Stomach (tissue), 9 donors: Measurements from ENCODE around the gene U2AF1L4. TPM values are rescaled to one million over a fixed set of nuclear protein-coding genes. Genes with fewer than 3 reads are reported as not detected.

ENCODE experiments used
- DNase-seq, 2 donors: peaks; one replicate each; pipeline versions ENCODE4 v3.0.0 to v3.0.0-alpha.2; 2013 to 2019
- H3K27ac ChIP-seq, 5 donors: fragments of 200-600 bp in 4 of 5; sonication (generic) in 4 of 5; one replicate each; pipeline ENCODE4 v1.5.1; 2013 to 2019; ENCODE audit warnings: mild to moderate bottlenecking in 1 of 5, moderate library complexity in 1 of 5
- H3K27me3 ChIP-seq, 3 donors: fragments of 200-600 bp; sonication (generic); one replicate each; pipeline ENCODE4 v1.5.1; 2017 to 2019; ENCODE audit warnings: mixed run types in 1 of 3
- H3K36me3 ChIP-seq, 4 donors: fragments of 200-600 bp; sonication (generic); 1 replicate in 3 of 4; 2 replicates in 1 of 4; pipeline ENCODE4 v1.5.1; 2016 to 2019
- H3K4me1 ChIP-seq, 4 donors: fragments of 200-600 bp; sonication (generic); one replicate each; pipeline ENCODE4 v1.5.1; 2016 to 2019
- H3K4me3 ChIP-seq, 4 donors: fragments of 200-600 bp; sonication (generic) in 3 of 4; one replicate each; pipeline ENCODE4 v1.5.1; 2016 to 2019; ENCODE audit warnings: mild to moderate bottlenecking in 1 of 4
- H3K9me3 ChIP-seq, 4 donors: fragments of 200-600 bp; sonication (generic); one replicate each; pipeline ENCODE4 v1.5.1; 2016 to 2019
- CTCF ChIP-seq, 7 experiments: fragments of 450-650 bp in 4 of 7; fragments of 200-600 bp in 3 of 7; sonication (generic) in 3 of 7; IDR thresholded peaks; one replicate each; pipeline ENCODE4 v1.5.1; 2016 to 2019; ENCODE audit warnings: antibody characterized with exemption in 7 of 7, control low read depth in 2 of 7, mild to moderate bottlenecking in 1 of 7
- EP300 ChIP-seq: sonication (generic); formaldehyde crosslinking; IDR thresholded peaks from one replicate; pipeline ENCODE4 v1.6.1; 2017; ENCODE audit warnings: antibody characterized with exemption
- POLR2A ChIP-seq, 4 donors: fragments of 450-650 bp; IDR thresholded peaks; one replicate each; pipeline ENCODE4 v1.6.1; 2016; ENCODE audit warnings: antibody characterized with exemption in 4 of 4, control low read depth in 2 of 4, mild to moderate bottlenecking in 1 of 4, moderate library complexity in 1 of 4
- POLR2AphosphoS5 ChIP-seq, 3 donors: sonication (generic); formaldehyde crosslinking; IDR thresholded peaks; one replicate each; pipeline ENCODE4 v1.6.1; 2016; ENCODE audit warnings: antibody characterized with exemption in 3 of 3
- WGBS, 5 donors: extraction: QIAGEN DNeasy Blood & Tissue Kit in 3 of 5; methylation state at CpG; one replicate each; pipeline versions ENCODE4 v1.1.5 to v1.1.7; 2013 to 2018; 5-methylcytosine and 5-hydroxymethylcytosine counted together
- intact Hi-C: fragments of 100-400 bp; cut with DNase I; formaldehyde crosslinking; loops from one replicate; pipeline ENCODE4 v1.15.1; 2023; ENCODE audit warnings: low total_unique reads
- polyA plus RNA-seq, 3 donors: library from polyadenylated mRNA; stranded (reverse); fragments of 200-250 nt; gene quantifications; one replicate each; pipeline ENCODE4 v1.2.3, GENCODE V29; 2013
- total RNA-seq, 5 donors: library from RNA; depleted of rRNA; stranded (reverse); fragments of >200 nt; gene quantifications; one replicate each; pipeline versions ENCODE4 v1.1.0 to v1.2.3, GENCODE V29; 2014 to 2016
- donor health status: healthy with polysubstance abuse.
- donor health status: Bipolar disorder and iron deficiency.
- donor health status: healthy.

U2AF1L4 gene
- total and polyA plus RNA-seq, 8 donors, result 11.4 to 98.0 (median 48.9) TPM

GRCh38 chr19:35713506-35713850 is 31.7 kb downstream of the U2AF1L4 start:
- 66 to 74% (median 72%) methylated on average over 2 of the region's 2 CpGs for WGBS, 5 donors
- peak overlapping the region in 1 of 4 donors; percentile 2 for H3K4me3 ChIP-seq
- TF ChIP-seq POLR2A (IDR thresholded peaks at IDR 0.05), result no peak
- no peak for TF ChIP-seq POLR2AphosphoS5 (IDR thresholded peaks at IDR 0.05)
- no peak for TF ChIP-seq CTCF (IDR thresholded peaks at IDR 0.05)
- TF ChIP-seq EP300, result no peak
- H3K27ac ChIP-seq, result peak overlapping the region in 1 of 5 donors; percentile 95
- intact Hi-C loops, result loop anchor here (10.0 kb wide), 1 partner anchor 169 kb away; the partner anchor contains the start of gene TMEM147
- no peaks in the 10 kb centered on the region for H3K36me3 ChIP-seq
- no peaks in the 10 kb centered on the region for H3K27me3 ChIP-seq
- no peaks in the 10 kb centered on the region for H3K9me3 ChIP-seq
- DNase-seq, result no peak
- peaks cover 13 to 25% (median 16%) of the 10 kb centered on the region in 4 donors for H3K4me1 ChIP-seq

- Histone ChIP-seq H3K4me3 (no peak overlapping the region), H3K36me3 (no peaks in the 10 kb centered on the region), H3K27me3 (no peaks in the 10 kb centered on the region), H3K27ac (no peak overlapping the region), H3K4me1 (peaks cover 13 to 24% (median 15%) of the 10 kb centered on the region in 4 donors), H3K9me3 (no peaks in the 10 kb centered on the region)
- intact Hi-C loops, result loop anchor here (10.0 kb wide), 1 partner anchor 168 kb away; the partner anchor contains the start of gene TMEM147
- peak in 1 of 2 donors; percentile 3 for DNase-seq
- TF ChIP-seq EP300, result no peak
- no peak for TF ChIP-seq CTCF (IDR thresholded peaks at IDR 0.05)
- no peak for TF ChIP-seq POLR2AphosphoS5 (IDR thresholded peaks at IDR 0.05)
- TF ChIP-seq POLR2A (IDR thresholded peaks at IDR 0.05), result no peak
- 64 to 74% (median 73%) methylated on average over 10 to 11 of the region's 11 CpGs for WGBS, 5 donors
Observed at GRCh38 chr19:35712567-35713505, 32.4 kb downstream of the U2AF1L4 start.

- Histone ChIP-seq H3K9me3 (no peaks in the 10 kb centered on the region), H3K27me3 (no peaks in the 10 kb centered on the region), H3K36me3 (no peaks in the 10 kb centered on the region), H3K27ac (peak overlapping the region in 2 of 5 donors; percentile 2 to 8), H3K4me1 (peaks cover 7 to 13% (median 10%) of the 10 kb centered on the region in 4 donors), H3K4me3 (no peak overlapping the region)
- WGBS, 5 donors, result 42 to 59% (median 56%) methylated on average over 13 of the region's 13 CpGs
- TF ChIP-seq POLR2AphosphoS5 (IDR thresholded peaks at IDR 0.05), result no peak
- TF ChIP-seq CTCF (IDR thresholded peaks at IDR 0.05), result no peak
- TF ChIP-seq EP300, result no peak
- intact Hi-C loops, result loop anchor here (10.0 kb wide), 1 partner anchor 166 kb away; the partner anchor contains the start of gene TMEM147
- no peak for DNase-seq
Observed at GRCh38 chr19:35710784-35711723, 34.2 kb downstream of the U2AF1L4 start.

- peak in 1 of 2 donors; percentile 12 for DNase-seq
- H3K9me3 ChIP-seq, result no peaks in the 10 kb centered on the region
- intact Hi-C loops, result no loop called here
- TF ChIP-seq POLR2A (IDR thresholded peaks at IDR 0.05) (no peak), CTCF (IDR thresholded peaks at IDR 0.05) (no peak), EP300 (no peak), POLR2AphosphoS5 (IDR thresholded peaks at IDR 0.05) (no peak)
- no peak overlapping the region for H3K4me3 ChIP-seq
- H3K4me1 ChIP-seq, result peaks cover 0 to 2% (median under 1%) of the 10 kb centered on the region in 4 donors
- 82 to 100% (median 97%) methylated on average over 1 of the region's 1 CpG for WGBS, 5 donors
- H3K27me3 ChIP-seq, result peaks cover 0 to 9% (median 0%) of the 10 kb centered on the region in 3 donors
- H3K27ac ChIP-seq, result no peak overlapping the region
- no peaks in the 10 kb centered on the region for H3K36me3 ChIP-seq
Observed at GRCh38 chr19:35708391-35708790, 36.8 kb downstream of the U2AF1L4 start.
